Measurements from ENCODE around the gene FAM47E. TPM values are rescaled to one million over a fixed set of nuclear protein-coding genes. Genes with fewer than 3 reads are reported as not detected.
A peak's percentile ranks its signal among the peaks of the same experiment; 100 is the strongest.
"Not testable (repeated sequence)": the region's sequence is repeated elsewhere in the genome, so short reads cannot be mapped to it uniquely, and the experiment has no call there.

FAM47E gene
- total RNA-seq, 1 donor from 2014 or later: 2.4 TPM

DNA sequence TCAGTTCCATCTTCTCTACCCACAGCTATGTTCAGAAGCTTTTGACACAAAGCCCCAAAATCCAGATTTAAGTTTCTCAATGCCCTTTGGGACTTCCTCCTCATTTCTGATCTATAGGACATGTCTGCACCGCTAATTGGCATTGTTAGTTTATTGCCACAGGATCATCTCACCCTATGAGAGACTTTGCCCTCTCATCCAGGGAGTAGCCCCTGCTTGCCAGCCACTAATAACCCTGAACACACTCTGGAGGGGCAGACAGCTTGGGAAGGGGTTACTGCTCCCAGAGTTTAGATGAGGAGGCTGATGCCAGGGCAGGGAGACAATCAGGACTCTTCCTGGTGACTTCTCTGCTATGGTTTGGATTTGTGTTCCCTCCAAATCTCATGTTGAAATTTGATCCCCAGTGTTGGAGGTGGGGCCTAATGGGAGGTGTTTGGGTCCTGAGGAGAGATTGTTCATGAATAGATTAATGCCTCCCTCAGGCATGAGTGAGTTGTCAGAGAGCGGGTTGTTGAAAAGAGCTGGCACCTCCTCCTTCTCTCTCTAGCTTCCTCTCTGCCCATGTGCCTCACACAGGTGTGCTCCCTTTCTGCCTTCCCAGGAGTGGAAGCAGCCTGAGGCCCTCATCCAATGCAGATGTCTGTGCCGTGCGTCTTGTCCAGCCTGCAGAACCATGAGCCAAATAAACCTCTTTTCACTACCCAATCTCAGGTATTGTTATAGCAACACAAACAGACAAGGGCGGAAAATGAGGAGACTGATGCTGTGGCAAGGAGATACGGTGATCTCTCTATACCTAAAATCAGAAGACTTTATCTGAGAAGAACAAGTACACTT is 34.3 kb upstream of the FAM47E start:
- intact Hi-C loops (cut with DNase I): no loop called here
- DNase-seq (ENCODE audit: missing footprints): no peak
- ATAC-seq: no peak

DNA sequence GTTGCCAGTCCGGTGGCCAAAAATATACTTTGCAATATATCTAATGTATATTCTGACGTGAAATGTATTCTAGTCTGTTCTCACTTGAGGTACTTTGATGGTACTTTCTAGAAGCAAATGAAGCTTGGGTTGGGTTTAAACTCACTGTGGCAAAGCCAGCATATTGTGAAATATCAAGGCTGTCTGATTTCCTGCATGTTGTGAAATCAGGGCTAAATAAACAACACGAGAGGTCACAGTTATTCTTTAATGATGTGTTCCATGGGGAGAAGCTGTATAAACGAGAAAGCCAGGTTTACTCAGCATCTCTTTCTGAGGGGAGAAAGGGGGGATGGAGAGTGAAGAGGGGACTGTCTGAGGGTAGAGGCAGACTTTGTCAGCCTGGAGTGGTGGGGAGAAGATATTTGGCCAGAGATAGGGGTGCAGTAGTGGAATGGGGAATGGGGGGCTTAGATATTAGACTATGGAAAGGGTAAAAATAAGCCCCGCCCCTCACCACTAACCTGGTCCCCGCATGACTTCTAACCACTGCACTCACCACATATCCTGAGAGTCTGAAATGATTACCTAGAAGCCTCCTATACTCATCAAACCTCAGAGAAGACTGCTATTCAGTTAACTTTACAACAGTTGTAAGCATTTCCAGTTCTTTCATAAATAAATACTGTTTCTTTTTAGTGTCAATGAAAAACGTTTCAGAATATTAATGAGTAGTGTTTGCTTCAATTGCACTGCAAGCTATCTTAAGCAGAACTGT is 32.0 kb upstream of the FAM47E start:
- no peak for DNase-seq (ENCODE audit: missing footprints)
- ATAC-seq: peak; percentile 62
- intact Hi-C loops (cut with DNase I): no loop called here

DNA sequence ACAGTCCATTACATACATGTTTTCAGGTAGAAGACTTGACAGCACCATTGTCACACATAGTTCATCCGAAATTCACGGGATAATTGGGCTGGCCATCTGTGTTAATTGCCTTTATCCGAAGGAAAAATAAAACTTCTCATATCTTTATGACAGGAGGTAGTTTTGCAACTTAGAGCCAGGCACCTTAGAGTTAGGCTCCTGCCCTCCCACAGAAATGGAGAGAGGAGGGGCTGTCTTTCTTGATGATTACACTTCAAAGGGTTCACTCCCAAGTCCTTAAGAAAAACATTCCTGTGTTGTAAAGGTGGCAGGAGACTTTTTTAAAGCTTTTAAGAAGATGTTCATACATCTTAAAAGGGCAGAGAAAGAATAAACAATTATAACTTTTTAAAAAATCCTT is 27.4 kb upstream of the FAM47E start:
- ATAC-seq (no peak), DNase-seq (ENCODE audit: missing footprints) (no peak)
- intact Hi-C loops (cut with DNase I): no loop called here

DNA sequence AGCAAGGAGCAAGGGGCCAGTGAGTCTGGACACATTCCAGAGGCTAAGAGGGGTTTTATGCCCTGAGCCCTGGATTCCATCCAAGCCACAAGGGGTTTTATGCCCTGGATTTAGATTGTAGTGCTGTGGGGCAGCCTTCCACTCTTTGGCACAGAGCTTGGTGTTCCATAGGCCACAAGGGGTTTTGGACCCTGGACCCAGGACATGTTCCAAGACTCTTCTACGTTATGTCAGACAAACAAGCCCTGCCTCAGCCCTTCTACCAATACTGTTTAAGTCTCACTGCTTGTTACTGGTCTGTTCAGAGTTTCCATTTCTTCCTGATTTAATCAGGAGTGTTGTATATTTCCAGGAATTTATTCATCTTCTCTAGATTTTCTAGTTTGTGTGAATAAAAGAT is 25.1 kb upstream of the FAM47E start:
- ATAC-seq: no peak
- intact Hi-C loops (cut with DNase I): no loop called here
- no peak for DNase-seq (ENCODE audit: missing footprints)

DNA sequence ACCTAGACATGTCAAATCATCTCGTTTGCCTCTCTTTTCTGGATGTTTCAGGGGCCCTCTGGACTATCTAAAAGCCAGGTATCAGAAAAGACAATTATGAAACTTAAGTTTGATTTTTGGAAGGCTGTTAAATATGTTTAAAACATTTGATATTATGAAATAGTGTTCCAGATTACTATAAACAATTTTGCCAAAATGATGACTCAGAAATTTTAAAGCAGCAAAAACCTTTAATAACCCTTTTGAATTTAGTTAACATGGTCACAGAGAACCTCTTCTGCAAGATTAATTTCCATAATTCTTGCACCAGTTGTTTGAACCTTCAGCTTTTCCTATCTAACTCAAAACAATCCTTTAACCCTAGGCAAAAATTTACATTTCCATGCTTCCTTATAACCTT is 18.8 kb upstream of the FAM47E start:
- intact Hi-C loops (cut with DNase I): no loop called here
- ATAC-seq: no peak
- DNase-seq (ENCODE audit: missing footprints): no peak

DNA sequence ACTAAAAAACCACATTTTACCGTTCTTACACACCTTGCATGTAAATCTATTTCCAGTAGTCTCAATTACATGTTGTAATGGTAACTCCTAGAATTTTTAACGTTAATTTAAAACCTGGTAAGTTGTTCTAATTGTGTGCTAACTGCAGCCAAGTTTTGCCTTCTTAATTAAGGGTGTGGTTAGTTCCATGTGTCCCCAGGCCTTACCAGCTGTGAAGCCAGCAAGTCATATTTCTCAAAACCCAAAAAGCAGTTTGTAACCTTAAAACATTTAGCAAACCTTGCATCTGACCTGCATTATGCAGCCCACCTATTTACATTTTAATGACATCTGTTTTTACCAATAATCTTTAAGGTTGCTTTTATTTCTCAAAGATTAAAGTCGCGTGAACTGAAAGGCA is 18.4 kb upstream of the FAM47E start:
- intact Hi-C loops (cut with DNase I): no loop called here
- no peak for DNase-seq (ENCODE audit: missing footprints)
- no peak for ATAC-seq

DNA sequence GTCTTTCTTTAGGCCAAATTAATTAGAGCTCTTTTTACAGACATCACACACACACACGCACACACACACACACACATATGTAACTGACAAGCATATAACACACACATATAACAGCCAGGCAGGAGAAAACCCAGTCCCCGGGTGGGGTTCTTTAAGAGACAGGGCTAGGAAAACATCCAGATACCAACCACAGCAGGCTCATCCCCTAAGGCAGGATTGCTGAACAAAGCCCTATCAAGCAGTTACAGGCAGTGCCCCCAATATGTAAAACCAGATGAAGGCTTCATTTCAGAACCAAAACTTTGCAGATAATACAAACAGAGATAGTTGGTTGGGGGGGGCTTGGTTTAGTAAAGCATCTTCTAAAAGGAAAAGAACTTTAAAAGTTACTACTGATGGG is 18.0 kb upstream of the FAM47E start:
- intact Hi-C loops (cut with DNase I): no loop called here
- no peak for DNase-seq (ENCODE audit: missing footprints)
- ATAC-seq: no peak

DNA sequence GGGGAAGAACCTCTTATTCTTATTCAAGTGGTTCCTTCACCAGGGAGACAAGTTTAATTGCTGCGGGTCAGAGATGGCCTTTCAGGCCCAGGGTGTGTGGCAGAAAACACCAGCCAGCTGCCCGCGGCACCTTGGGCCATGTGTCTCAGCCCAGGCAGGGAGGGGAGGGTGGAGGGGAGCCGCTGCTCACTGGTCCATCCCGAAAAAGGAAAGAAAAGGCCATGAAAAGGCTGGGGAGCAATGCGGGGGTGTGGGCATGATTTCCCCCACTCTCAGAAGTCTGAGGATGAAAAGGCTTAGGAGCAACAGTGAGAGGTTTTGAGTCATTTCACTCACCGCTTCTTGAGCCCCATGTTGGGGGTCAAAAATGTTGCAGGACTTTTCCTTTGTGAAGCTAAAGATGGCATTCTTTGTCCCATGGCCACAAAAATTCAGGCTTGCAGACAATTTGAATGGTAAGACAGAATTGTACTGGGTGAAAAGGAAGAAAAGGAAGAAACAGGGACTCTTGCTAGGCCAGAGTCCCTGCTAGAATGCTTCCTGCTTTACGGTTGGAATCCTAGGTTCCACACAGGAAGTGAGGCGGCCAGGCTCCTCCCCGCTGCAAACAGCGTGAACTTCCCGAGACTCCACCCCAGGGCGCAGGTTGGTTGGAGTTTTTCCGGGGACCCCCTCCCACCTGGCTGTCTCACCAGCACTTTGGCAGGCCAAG is 17.4 kb upstream of the FAM47E start:
- intact Hi-C loops (cut with DNase I): no loop called here
- ATAC-seq: no peak
- DNase-seq (ENCODE audit: missing footprints): no peak

DNA sequence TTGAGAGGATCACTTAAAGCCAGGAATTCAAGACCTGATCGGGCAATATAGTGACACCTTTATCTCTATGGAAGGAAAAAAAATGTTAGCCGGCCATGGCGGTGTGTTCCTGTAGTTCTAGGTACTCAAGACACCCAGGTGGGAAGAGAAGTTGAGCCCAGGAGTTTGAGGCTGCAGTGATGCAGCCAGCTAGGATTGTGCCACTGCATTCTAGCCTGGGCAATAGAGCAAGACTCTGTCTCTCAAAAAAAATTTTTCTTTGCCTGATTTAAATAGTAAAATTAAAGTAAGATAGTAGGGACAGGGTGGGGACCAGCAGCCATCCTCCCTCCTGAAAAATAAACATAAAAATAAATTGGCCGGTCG is 16.9 kb upstream of the FAM47E start:
- ATAC-seq: no peak
- intact Hi-C loops (cut with DNase I): no loop called here
- DNase-seq (ENCODE audit: missing footprints): no peak

DNA sequence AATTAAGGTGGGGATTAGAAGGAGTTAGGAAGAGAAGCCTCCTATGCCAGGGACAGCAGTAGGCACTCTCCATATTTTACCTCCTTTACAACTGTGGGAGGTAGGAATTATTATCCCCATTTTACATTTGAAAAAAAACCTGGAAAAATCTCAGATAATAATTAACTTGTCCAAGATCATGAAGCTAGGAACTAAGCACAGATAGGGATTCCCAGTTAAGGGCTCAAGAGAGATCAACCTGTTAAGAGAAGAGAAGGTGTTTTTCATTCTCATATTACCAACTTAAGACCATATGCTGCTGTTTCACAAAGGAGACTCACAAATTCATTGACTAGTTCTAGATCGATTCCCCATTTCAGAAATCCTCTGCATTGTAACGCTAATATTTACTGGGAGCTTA is 16.1 kb upstream of the FAM47E start:
- DNase-seq (ENCODE audit: missing footprints): no peak
- ATAC-seq: no peak
- intact Hi-C loops (cut with DNase I): no loop called here

DNA sequence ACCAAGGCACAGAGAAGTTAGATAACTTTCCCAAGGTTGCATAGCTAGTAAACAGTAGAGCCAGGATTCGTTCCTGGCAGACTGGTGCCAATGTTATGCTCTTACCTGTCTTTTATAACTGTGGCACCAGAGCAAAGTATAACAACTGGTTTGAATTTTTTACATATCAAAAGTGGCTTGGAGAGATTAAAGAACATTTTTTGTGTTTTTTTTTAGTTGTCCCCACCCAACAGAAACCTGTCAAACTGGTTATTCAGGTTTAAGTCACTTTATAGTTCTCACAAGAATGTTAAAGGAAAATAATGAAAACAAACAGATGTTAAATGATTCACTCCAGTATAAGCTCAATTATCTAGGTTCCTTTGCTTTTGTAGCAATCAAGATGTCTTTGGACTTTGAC is 15.6 kb upstream of the FAM47E start:
- no peak for ATAC-seq
- no peak for DNase-seq (ENCODE audit: missing footprints)

DNA sequence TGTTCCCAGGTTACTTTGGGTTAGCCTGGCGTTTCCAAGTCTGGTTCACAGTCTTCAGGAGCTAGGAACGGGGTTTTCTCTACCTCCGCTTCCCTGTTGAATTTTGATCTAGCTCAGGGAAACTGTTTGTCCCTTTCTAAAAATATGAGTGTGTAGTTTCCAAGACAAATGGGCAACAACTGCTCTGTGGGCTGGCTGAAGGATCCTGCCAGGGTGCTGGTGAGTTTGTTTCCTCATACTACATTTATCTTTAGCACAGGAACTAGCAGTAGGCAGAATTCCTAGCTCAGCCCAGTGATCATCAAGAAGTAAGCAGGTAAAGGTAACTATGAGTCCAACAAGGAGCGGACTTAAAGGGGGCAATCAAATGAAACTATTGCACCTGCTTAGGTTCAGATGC is 13.3 kb upstream of the FAM47E start:
- intact Hi-C loops (cut with DNase I): no loop called here
- ATAC-seq (peak; percentile 71), DNase-seq (ENCODE audit: missing footprints) (no peak)

More for the DNA sequence above, 15.6 kb upstream of the FAM47E start:
- intact Hi-C loops (cut with DNase I): no loop called here

DNA sequence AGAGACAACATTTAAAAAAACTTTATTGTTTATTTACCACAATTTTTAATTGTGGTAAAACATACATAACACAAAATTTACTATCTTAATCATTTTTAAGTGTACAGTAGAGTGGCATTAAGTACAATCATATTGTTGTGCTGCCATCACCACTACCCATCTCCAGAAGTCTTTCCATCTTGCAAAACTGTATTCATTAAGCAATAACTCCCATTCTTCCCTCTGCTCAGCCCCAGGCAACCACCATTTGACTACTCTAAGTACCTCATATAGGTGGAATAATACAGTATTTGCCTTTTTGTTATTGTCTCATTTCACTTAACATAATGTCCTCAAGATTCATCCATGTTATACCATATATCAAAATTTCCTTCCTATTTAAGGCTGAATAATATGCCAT is 12.8 kb upstream of the FAM47E start:
- ATAC-seq (no peak), DNase-seq (ENCODE audit: missing footprints) (no peak)
- intact Hi-C loops (cut with DNase I): no loop called here

DNA sequence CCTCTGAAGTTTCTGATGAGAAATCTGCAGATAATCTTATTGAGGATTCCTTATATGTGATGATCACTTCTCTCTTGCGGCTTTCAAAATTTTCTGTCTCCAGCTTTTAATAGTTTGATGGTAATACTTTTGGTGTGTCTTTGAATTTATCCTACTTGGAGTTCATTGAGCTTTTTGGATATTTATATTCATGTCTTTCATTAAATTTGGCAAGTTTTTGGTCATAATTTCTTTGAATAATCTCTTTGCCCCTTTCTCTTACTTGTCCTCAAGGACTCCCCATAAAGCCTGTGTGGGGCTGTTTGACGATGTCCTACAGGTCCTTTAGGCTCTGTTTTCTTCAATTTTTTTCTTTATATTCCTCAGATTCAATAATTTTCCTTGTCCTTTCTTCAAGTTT is 11.3 kb upstream of the FAM47E start:
- ATAC-seq (no peak), DNase-seq (ENCODE audit: missing footprints) (no peak)
- intact Hi-C loops (cut with DNase I): no loop called here

DNA sequence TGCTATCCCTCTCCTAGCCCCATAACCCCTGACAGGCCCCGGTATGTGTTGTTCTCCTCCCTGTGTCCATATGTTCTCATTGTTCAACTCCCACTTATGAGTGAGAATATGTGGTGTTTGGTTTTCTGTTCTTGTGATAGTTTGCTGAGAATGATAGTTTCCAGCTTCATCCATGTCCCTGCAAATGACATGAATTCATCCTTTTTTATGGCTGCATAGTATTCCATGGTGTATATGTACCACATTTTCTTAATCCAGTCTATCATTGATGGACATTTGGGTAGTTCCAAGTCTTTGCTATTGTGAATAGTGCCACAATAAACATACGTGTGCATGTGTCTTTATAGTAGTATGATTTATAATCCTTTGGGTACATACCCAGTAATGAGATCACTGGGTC is 7.6 kb upstream of the FAM47E start:
- ATAC-seq; DNase-seq (ENCODE audit: missing footprints); intact Hi-C loops (cut with DNase I): not testable (repeated sequence)

DNA sequence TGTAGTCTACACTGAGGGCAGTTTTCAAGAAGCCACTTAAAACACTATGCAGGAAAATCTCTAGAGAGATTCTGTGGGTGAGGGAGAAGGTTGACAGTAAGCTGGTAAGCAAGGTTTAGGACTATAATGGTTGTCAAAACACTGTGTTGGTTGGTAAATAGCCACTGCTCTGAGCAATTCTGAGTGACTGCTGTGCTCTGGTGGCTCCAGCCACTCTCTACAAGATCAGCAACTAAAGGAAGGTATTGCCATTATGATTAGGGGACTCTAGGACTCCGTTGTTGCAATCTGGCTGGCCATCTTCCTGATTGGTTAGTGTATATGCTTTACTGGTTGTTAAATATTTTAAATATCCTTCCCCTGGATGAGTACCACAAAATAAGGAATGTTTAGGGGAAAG is 5.5 kb upstream of the FAM47E start:
- ATAC-seq (no peak), DNase-seq (ENCODE audit: missing footprints) (no peak)
- intact Hi-C loops (cut with DNase I): no loop called here

DNA sequence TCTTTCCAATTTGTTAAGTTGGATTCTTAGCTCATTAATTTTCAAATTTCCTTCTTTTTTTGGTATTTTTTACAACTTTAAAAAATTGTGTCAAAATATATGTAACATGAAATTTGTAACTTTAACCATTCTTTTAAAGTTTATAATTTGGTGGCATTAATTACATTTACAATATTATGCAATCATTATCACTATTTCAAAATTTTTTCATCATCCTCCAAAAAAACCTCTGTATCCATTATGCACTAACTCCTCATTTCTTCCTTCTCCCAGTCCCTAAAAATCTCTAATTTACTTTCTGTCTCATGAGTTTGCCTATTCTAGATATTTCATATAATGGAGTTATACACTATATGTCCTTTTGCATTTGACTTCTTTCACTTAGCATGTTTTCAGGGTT is 4.7 kb upstream of the FAM47E start:
- DNase-seq (ENCODE audit: missing footprints): no peak
- intact Hi-C loops (cut with DNase I): no loop called here
- ATAC-seq: no peak

DNA sequence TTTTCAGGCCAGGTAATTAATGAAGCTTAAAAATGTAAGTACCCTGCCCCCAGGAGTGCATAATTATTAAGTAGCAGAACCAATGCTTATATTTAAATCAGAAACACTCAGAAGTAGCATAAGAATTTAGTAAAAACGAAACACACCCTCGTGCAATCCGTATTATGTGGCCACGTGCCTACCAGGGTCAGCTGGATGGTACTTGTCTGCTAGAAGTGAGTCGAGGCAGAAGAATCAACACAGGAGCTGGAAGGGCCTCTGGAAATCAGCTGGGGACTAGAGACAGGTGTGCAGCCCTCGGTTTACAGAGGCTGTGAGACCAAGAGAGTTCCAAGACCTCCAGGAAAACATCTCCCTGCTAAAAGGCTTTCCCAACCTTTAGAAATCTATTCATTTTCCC is 559 bp upstream of the FAM47E start:
- intact Hi-C loops (cut with DNase I): loop anchor here (2.0 to 10.0 kb wide), 2 partner anchors 56 to 66 kb away; partner anchors contain the start of gene STBD1
- ATAC-seq: no peak

DNA sequence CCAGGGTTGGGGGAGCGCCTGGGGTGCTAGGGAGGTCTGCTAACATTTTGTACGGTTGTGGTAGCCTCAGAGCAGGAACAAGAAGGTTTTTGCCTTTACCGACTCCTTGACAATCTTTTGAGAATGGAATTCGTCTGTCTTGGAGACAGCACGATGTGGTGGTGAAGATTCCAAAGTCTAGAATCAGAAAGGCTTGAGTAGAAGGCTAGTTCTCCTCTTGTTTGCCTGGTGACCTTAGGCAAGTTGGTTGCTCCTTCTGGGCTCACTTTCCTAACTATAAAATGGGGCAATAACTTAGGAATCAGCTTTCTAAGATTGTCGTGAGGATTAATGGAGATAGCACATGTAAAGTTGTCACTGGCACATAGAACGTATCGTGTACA is 741 bp downstream of the FAM47E start:
- DNase-seq (ENCODE audit: missing footprints): no peak
- intact Hi-C loops (cut with DNase I): loop anchor here (10.0 kb wide), 1 partner anchor 67 kb away; no protein-coding TSS in a partner anchor
- no peak for ATAC-seq

More for the DNA sequence above, 559 bp upstream of the FAM47E start:
- DNase-seq (ENCODE audit: missing footprints): no peak

DNA sequence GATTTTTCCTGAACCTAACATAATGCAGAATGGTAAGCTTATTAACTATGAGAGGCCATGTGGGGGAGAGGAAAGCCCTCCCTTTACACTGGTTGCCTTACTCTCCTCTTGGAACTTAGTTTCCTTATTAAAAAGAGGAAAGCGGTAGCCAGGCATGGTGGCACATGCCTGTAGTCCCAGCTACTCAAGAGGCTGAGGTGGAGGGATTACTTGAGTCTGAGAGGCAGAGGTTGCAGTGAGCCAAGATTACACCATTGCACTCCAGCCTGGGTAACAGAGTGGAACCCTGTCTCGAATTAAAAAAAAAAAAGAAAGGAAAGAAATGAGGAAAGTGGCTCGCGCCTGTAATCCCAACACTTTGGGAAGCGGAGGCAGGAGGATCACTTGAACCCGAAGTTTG is 2.0 kb downstream of the FAM47E start:
- ATAC-seq (no peak), DNase-seq (ENCODE audit: missing footprints) (no peak)
- intact Hi-C loops (cut with DNase I): loop anchor here (10.0 kb wide), 1 partner anchor 69 kb away; no protein-coding TSS in a partner anchor
